Left lung (tissue), 10 donors: ENCODE results near the gene ARHGAP18. TPM values are rescaled to one million over a fixed set of nuclear protein-coding genes. Genes with fewer than 3 reads are reported as not detected.
A peak's percentile ranks its signal among the peaks of the same experiment; 100 is the strongest.

ENCODE experiments used
- ATAC-seq: fragments of 200-7000 bp; cut with Tn5 transposase; one replicate; pipeline ENCODE4 v1.9.1; 2020; ENCODE audit warnings: moderate library complexity
- DNase-seq, 4 donors: peaks; one replicate each; pipeline ENCODE4 v3.0.0-alpha.2; 2013 to 2020
- H3K27ac ChIP-seq, 2 donors: fragments of 200-600 bp; sonication (generic) in 1 of 2; one replicate each; pipeline versions ENCODE4 v1.5.0 to v1.8.0; 2020 to 2021
- H3K27me3 ChIP-seq, 2 donors: fragments of 200-600 bp; sonication (generic) in 1 of 2; one replicate each; pipeline versions ENCODE4 v1.5.0 to v1.8.0; 2020 to 2021
- H3K36me3 ChIP-seq, 2 donors: fragments of 200-600 bp; sonication (generic) in 1 of 2; one replicate each; pipeline versions ENCODE4 v1.5.0 to v1.8.0; 2020 to 2021
- H3K4me1 ChIP-seq, 2 donors: fragments of 200-600 bp; one replicate each; pipeline ENCODE4 v1.8.0; 2021
- H3K4me3 ChIP-seq, 2 donors: fragments of 200-600 bp; sonication (generic) in 1 of 2; one replicate each; pipeline versions ENCODE4 v1.5.0 to v1.8.0; 2020 to 2021; ENCODE audit warnings: mild to moderate bottlenecking in 1 of 2
- H3K9me3 ChIP-seq, 2 donors: fragments of 200-600 bp; sonication (generic) in 1 of 2; one replicate each; pipeline versions ENCODE4 v1.5.0 to v1.8.0; 2020 to 2021
- intact Hi-C, 2 donors: fragments of 100-400 bp; cut with DNase I; formaldehyde crosslinking; loops; one replicate each; pipeline versions ENCODE4 v1.11.2 to v1.14.2; 2022
- polyA plus RNA-seq, 6 donors: library from polyadenylated mRNA; unstranded; fragments of 120-200 nt; gene quantifications; one replicate each; pipeline ENCODE4 v1.2.1, GENCODE V29; 2013; ENCODE audit not compliant: insufficient read length in 6 of 6
- total RNA-seq, 2 donors: library from RNA; stranded (reverse); fragmentation: NEBNext Ultra II Directional; extraction: Animal tissue kit (Norgen Biotek cat#: 25700); gene quantifications; one replicate each; pipeline ENCODE4 v1.2.1, GENCODE V29; 2021
- TF ChIP-seq, protein P1 (sequence below), 2 donors: fragments of 200-600 bp; sonication (generic) in 1 of 2; IDR thresholded peaks; one replicate each; pipeline versions ENCODE4 v1.5.0 to v1.8.0; 2021; ENCODE audit warnings: antibody characterized with exemption in 2 of 2
- donor health status: DM: no; HTN: yes; CAD: no.
- donor health status: DM: no; HTN: no; CAD: no.

ARHGAP18 gene
- total and polyA plus RNA-seq, 8 donors = 46.0 to 76.4 (median 67.9) TPM

DNA sequence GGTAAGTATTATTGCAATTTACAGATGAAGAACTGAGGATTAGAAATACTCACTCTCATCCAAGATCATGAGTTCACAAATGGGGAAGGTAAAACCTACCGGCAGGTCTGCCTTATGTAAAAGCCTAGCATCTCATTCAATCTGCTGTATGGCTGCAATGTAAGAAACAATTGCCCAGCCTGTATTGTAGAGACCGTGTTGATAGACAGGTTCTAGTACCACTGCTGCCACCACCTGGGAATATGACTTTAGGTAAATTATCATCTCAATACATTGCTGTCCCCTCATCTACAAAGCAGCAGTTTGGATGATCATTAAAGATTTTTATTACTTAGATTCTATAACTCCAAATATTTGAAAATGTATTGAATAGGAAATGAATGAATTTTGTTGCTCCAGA is 23.3 kb upstream of the ARHGAP18 start:
- no peak for ATAC-seq
- H3K9me3 ChIP-seq = no peaks in the 10 kb centered on the region
- intact Hi-C loops = no loop called here
- no peak for DNase-seq
- H3K36me3 ChIP-seq = no peaks in the 10 kb centered on the region
- no peaks in the 10 kb centered on the region for H3K27me3 ChIP-seq
- peaks cover 0 to 20% of the 10 kb centered on the region in 2 donors for H3K4me1 ChIP-seq
- H3K4me3 ChIP-seq = no peak overlapping the region
- TF ChIP-seq, protein P1, sequence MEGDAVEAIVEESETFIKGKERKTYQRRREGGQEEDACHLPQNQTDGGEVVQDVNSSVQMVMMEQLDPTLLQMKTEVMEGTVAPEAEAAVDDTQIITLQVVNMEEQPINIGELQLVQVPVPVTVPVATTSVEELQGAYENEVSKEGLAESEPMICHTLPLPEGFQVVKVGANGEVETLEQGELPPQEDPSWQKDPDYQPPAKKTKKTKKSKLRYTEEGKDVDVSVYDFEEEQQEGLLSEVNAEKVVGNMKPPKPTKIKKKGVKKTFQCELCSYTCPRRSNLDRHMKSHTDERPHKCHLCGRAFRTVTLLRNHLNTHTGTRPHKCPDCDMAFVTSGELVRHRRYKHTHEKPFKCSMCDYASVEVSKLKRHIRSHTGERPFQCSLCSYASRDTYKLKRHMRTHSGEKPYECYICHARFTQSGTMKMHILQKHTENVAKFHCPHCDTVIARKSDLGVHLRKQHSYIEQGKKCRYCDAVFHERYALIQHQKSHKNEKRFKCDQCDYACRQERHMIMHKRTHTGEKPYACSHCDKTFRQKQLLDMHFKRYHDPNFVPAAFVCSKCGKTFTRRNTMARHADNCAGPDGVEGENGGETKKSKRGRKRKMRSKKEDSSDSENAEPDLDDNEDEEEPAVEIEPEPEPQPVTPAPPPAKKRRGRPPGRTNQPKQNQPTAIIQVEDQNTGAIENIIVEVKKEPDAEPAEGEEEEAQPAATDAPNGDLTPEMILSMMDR (IDR thresholded peaks at IDR 0.05) = no peak
- no peak overlapping the region for H3K27ac ChIP-seq

- DNase-seq (no peak), ATAC-seq (no peak)
- no peaks in the 10 kb centered on the region for H3K27me3 ChIP-seq
- H3K4me3 ChIP-seq = no peak overlapping the region
- TF ChIP-seq, protein P1 (IDR thresholded peaks at IDR 0.05) = no peak
- no peaks in the 10 kb centered on the region for H3K36me3 ChIP-seq
- no peaks in the 10 kb centered on the region for H3K9me3 ChIP-seq
- peaks cover 0 to 20% of the 10 kb centered on the region in 2 donors for H3K4me1 ChIP-seq
- intact Hi-C loops = no loop called here
- H3K27ac ChIP-seq = no peak overlapping the region
Measured at GRCh38 chr6:129732542-129732941, 22.6 kb upstream of the ARHGAP18 start.

DNA sequence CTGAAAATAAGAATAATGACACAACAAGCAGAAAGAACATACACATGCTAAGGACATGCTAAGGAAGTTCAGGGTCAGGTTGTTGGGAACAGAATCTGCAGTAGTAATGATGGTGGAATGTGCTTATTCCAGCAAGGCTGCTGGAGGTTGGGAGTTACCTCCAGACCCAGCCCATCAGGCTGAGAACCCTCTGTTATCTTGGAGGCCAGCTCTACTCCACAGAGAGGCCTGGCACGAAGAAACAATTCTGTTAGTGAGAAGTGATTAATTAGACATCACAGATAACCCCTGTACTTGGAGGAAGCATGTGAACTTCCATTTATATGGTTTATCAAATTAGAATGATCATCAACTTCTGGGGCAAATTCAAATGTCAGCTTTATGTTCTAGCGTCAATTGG is 22.1 kb upstream of the ARHGAP18 start:
- no peaks in the 10 kb centered on the region for H3K27me3 ChIP-seq
- TF ChIP-seq, protein P1 (IDR thresholded peaks at IDR 0.05) = no peak
- no peaks in the 10 kb centered on the region for H3K9me3 ChIP-seq
- ATAC-seq (no peak), DNase-seq (no peak)
- H3K27ac ChIP-seq = no peak overlapping the region
- H3K4me1 ChIP-seq = peaks cover 0 to 20% of the 10 kb centered on the region in 2 donors
- H3K36me3 ChIP-seq = no peaks in the 10 kb centered on the region
- H3K4me3 ChIP-seq = no peak overlapping the region
- intact Hi-C loops = no loop called here

DNA sequence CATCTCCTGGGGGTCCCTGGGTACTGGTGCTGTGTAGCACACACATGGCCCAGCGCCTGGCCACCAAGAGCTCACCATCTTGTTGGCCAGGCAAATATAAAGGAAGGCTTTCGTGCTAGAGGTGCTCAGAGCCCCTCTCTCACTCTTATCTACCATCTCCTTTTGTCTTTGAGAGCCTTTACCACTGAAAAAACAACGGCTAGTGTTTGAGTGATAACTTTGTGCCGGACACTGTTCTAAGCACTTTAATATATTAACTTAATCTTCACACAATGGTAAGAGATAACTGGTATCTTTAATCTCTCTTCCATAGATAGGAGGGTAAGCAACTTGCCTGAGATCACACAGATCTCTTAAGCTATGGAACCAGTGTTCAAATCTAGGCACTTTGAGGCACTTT is 21.5 kb upstream of the ARHGAP18 start:
- no peaks in the 10 kb centered on the region for H3K36me3 ChIP-seq
- peaks cover 0 to 20% of the 10 kb centered on the region in 2 donors for H3K4me1 ChIP-seq
- no peak overlapping the region for H3K27ac ChIP-seq
- TF ChIP-seq, protein P1 (IDR thresholded peaks at IDR 0.05) = no peak
- no peak overlapping the region for H3K4me3 ChIP-seq
- ATAC-seq = no peak
- intact Hi-C loops = no loop called here
- no peaks in the 10 kb centered on the region for H3K9me3 ChIP-seq
- no peaks in the 10 kb centered on the region for H3K27me3 ChIP-seq
- no peak for DNase-seq

DNA sequence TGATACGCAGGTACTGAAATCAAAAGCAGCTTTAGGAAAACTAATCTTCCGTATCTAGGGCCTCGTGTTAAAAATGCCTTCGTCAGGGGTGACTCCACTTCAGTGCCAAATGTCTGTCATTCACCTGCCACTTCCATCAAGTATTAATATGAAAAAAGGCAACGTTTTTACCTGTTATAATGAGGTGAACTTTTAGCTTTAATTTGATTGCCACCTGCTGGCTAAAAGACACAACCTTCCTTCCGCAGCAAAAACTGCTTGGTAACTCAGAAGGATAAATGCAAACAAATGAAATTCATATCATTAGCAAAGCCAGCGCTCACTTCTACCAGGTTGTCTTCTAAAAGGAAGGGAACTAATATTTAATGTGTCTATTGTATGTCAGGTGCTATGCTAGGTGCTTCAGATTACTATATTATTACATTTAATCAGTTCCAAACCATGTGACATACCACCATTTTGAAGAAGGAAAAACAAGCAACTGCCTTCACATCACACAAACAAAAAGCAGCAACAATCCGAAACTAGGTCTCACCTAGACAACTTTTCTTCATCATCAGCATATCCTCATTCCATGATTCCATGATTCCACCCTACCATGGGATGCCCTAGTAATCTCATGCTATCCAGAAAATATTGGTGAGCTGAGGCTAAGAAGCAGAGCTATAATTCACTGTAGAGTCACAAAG is 20.6 kb upstream of the ARHGAP18 start:
- TF ChIP-seq, protein P1 (IDR thresholded peaks at IDR 0.05) = peak; percentile 50 to 68
- no peaks in the 10 kb centered on the region for H3K27me3 ChIP-seq
- DNase-seq = no peak
- no peaks in the 10 kb centered on the region for H3K9me3 ChIP-seq
- H3K27ac ChIP-seq = no peak overlapping the region
- intact Hi-C loops = no loop called here
- H3K36me3 ChIP-seq = no peaks in the 10 kb centered on the region
- H3K4me1 ChIP-seq = peaks cover 0 to 20% of the 10 kb centered on the region in 2 donors
- H3K4me3 ChIP-seq = no peak overlapping the region
- ATAC-seq = peak; percentile 73
